ENCODE data around the gene EFCC1. TPM values are rescaled to one million over a fixed set of nuclear protein-coding genes. Genes with fewer than 3 reads are reported as not detected.

The EFCC1 gene
- total RNA-seq, 2 experiments from 2014 or later: not detected

- Histone ChIP-seq H3K9me2 (ENCODE audit: insufficient read depth, low read length) (no peaks in the 10 kb centered on the region), H3K36me3 (ENCODE audit: insufficient read depth, low read length) (no peaks in the 10 kb centered on the region), H3K9me3 (ENCODE audit: low read length) (no peaks in the 10 kb centered on the region), H2AFZ (ENCODE audit: low read length) (no peak overlapping the region), H4K20me1 (ENCODE audit: insufficient read depth, low read length) (no peaks in the 10 kb centered on the region), H3K27ac (ENCODE audit: low read depth, low read length, poor library complexity, severe bottlenecking) (no peak overlapping the region), H3K4me1 (ENCODE audit: insufficient read depth, low read length, poor library complexity, severe bottlenecking) (no peaks in the 10 kb centered on the region), H3K4me2 (ENCODE audit: low read length) (no peak overlapping the region), H3K4me3 (ENCODE audit: low read depth, low read length, poor library complexity, severe bottlenecking) (no peak overlapping the region), H3K79me2 (ENCODE audit: insufficient read depth, low read depth, low read length) (no peaks in the 10 kb centered on the region)
- intact Hi-C loops (cut with micrococcal nuclease; ENCODE audit: unreplicated experiment): no loop called here
- ChIA-PET POLR2A (interaction anchor here (0.5 to 0.8 kb wide), 3 partner anchors 17 to 259 kb away, joined by 3 read pairs; no protein-coding TSS in a partner anchor), CTCF (ENCODE audit: unreplicated experiment) (no interaction called here)
- no TSS peak for BruUV-seq (replicated peaks)
- TF ChIP-seq EZH2phosphoT487 (IDR thresholded peaks at IDR 0.05; ENCODE audit: borderline replicate concordance, low read depth, low read length) (no peak), CTCF (conservative IDR thresholded peaks at IDR 0.05; ENCODE audit: low read length) (no peak)
- no peak for DNase-seq (ENCODE audit: low spot score)
Observed at GRCh38 chr3:129070086-129070885, 69.2 kb downstream of the EFCC1 start.

GRCh38 chr3:129077222-129077621 lies 76.1 kb downstream of the EFCC1 start:
- TF ChIP-seq EZH2phosphoT487 (IDR thresholded peaks at IDR 0.05; ENCODE audit: borderline replicate concordance, low read depth, low read length) (no peak), CTCF (conservative IDR thresholded peaks at IDR 0.05; ENCODE audit: low read length) (no peak)
- no peaks in the 10 kb centered on the region for H3K36me3 ChIP-seq (ENCODE audit: insufficient read depth, low read length)
- H2AFZ ChIP-seq (ENCODE audit: low read length): no peak overlapping the region
- H3K79me2 ChIP-seq (ENCODE audit: insufficient read depth, low read depth, low read length): no peaks in the 10 kb centered on the region
- no peaks in the 10 kb centered on the region for H4K20me1 ChIP-seq (ENCODE audit: insufficient read depth, low read length)
- DNase-seq (ENCODE audit: low spot score): no peak
- no peaks in the 10 kb centered on the region for H3K9me3 ChIP-seq (ENCODE audit: low read length)
- no peak overlapping the region for H3K27ac ChIP-seq (ENCODE audit: low read depth, low read length, poor library complexity, severe bottlenecking)
- intact Hi-C loops (cut with micrococcal nuclease; ENCODE audit: unreplicated experiment): no loop called here
- no peak overlapping the region for H3K4me2 ChIP-seq (ENCODE audit: low read length)
- POLR2A ChIA-PET: interaction anchor here (1.0 kb wide), 1 partner anchor 43 kb away, joined by 4 read pairs; no protein-coding TSS in a partner anchor
- no peaks in the 10 kb centered on the region for H3K9me2 ChIP-seq (ENCODE audit: insufficient read depth, low read length)
- H3K4me3 ChIP-seq (ENCODE audit: low read depth, low read length, poor library complexity, severe bottlenecking): no peak overlapping the region
- CTCF ChIA-PET (ENCODE audit: unreplicated experiment): no interaction called here
- no peaks in the 10 kb centered on the region for H3K4me1 ChIP-seq (ENCODE audit: insufficient read depth, low read length, poor library complexity, severe bottlenecking)
- no TSS peak for BruUV-seq (replicated peaks)

GRCh38 chr3:129078510-129078909 lies 77.4 kb downstream of the EFCC1 start:
- no peak for TF ChIP-seq CTCF (conservative IDR thresholded peaks at IDR 0.05; ENCODE audit: low read length)
- TF ChIP-seq EZH2phosphoT487 (IDR thresholded peaks at IDR 0.05; ENCODE audit: borderline replicate concordance, low read depth, low read length): no peak
- ChIA-PET POLR2A (interaction anchor here (0.5 kb wide), 1 partner anchor 1166 kb away, joined by 4 read pairs; no protein-coding TSS in a partner anchor), CTCF (ENCODE audit: unreplicated experiment) (no interaction called here)
- Histone ChIP-seq H3K9me2 (ENCODE audit: insufficient read depth, low read length) (no peaks in the 10 kb centered on the region), H3K79me2 (ENCODE audit: insufficient read depth, low read depth, low read length) (no peaks in the 10 kb centered on the region), H4K20me1 (ENCODE audit: insufficient read depth, low read length) (no peaks in the 10 kb centered on the region), H3K4me3 (ENCODE audit: low read depth, low read length, poor library complexity, severe bottlenecking) (no peak overlapping the region), H3K9me3 (ENCODE audit: low read length) (no peaks in the 10 kb centered on the region), H3K36me3 (ENCODE audit: insufficient read depth, low read length) (no peaks in the 10 kb centered on the region), H3K4me1 (ENCODE audit: insufficient read depth, low read length, poor library complexity, severe bottlenecking) (no peaks in the 10 kb centered on the region), H2AFZ (ENCODE audit: low read length) (no peak overlapping the region), H3K4me2 (ENCODE audit: low read length) (no peak overlapping the region), H3K27ac (ENCODE audit: low read depth, low read length, poor library complexity, severe bottlenecking) (no peak overlapping the region)
- DNase-seq (ENCODE audit: low spot score): no peak
- BruUV-seq (replicated peaks): no TSS peak
- intact Hi-C loops (cut with micrococcal nuclease; ENCODE audit: unreplicated experiment): no loop called here

Measured in OCI-LY7 (cell line).